Amniotic epithelial cell (primary cell): Measurements from ENCODE around the gene ICOSLG.
"Not testable (repeated sequence)": the region's sequence is repeated elsewhere in the genome, so short reads cannot be mapped to it uniquely, and the experiment has no call there.

Source experiments
- DNase-seq: peaks from one replicate; pipeline ENCODE4 v3.0.0-alpha.2; 2010; ENCODE audit warnings: low read depth

ICOSLG gene

GRCh38 chr21:44263768-44264167 lies 23.0 kb upstream of the ICOSLG start:
- no peak for DNase-seq

GRCh38 chr21:44263221-44263760 lies 22.5 kb upstream of the ICOSLG start:
- no peak for DNase-seq

GRCh38 chr21:44262338-44263056 lies 21.8 kb upstream of the ICOSLG start:
- DNase-seq: no peak

GRCh38 chr21:44261675-44262295 lies 21.0 kb upstream of the ICOSLG start, which contains the start of gene DNMT3L:
Gene DNMT3L, minus strand, starts transcription at chr21:44261897. Its CDS starts 638 bp downstream, at chr21:44261259.
- no peak for DNase-seq

GRCh38 chr21:44260791-44261631 lies 20.3 kb upstream of the ICOSLG start:
- no peak for DNase-seq

- no peak for DNase-seq
Observed at GRCh38 chr21:44260066-44260465, 19.3 kb upstream of the ICOSLG start.

GRCh38 chr21:44259082-44259705 lies 18.5 kb upstream of the ICOSLG start:
- no peak for DNase-seq

- DNase-seq: no peak
Observed at GRCh38 chr21:44258056-44258725, 17.4 kb upstream of the ICOSLG start.

GRCh38 chr21:44255511-44255981 lies 14.8 kb upstream of the ICOSLG start:
- peak; percentile 21 for DNase-seq

GRCh38 chr21:44253832-44254710 lies 13.3 kb upstream of the ICOSLG start:
- DNase-seq: no peak

GRCh38 chr21:44249204-44250037 lies 8.7 kb upstream of the ICOSLG start:
- DNase-seq: not testable (repeated sequence)

- DNase-seq: not testable (repeated sequence)
Observed at GRCh38 chr21:44247904-44248303, 7.2 kb upstream of the ICOSLG start.

- DNase-seq: not testable (repeated sequence)
Observed at GRCh38 chr21:44243980-44244379, 3.2 kb upstream of the ICOSLG start.

- not testable (repeated sequence) for DNase-seq
Observed at GRCh38 chr21:44241281-44241680, 538 bp upstream of the ICOSLG start.

GRCh38 chr21:44240353-44240752 lies 390 bp downstream of the ICOSLG start:
- DNase-seq: not testable (repeated sequence)

GRCh38 chr21:44229561-44229960 lies 11.2 kb downstream of the ICOSLG start:
- DNase-seq: not testable (repeated sequence)

GRCh38 chr21:44228109-44228508 lies 12.6 kb downstream of the ICOSLG start:
- DNase-seq: not testable (repeated sequence)

- DNase-seq: not testable (repeated sequence)
Observed at GRCh38 chr21:44227614-44228013, 13.1 kb downstream of the ICOSLG start.

- DNase-seq: not testable (repeated sequence)
Observed at GRCh38 chr21:44225605-44226004, 15.1 kb downstream of the ICOSLG start.
